NCI-H1105 (cell line): ENCODE measurements around the gene NSUN4.
"Not testable (repeated sequence)": the region's sequence is repeated elsewhere in the genome, so short reads cannot be mapped to it uniquely, and the experiment has no call there.

Experiments used
- DNase-seq: peaks from one replicate; lab custom pipeline; 2025; lab: John Stamatoyannopoulos, UW

The NSUN4 gene

GRCh38 chr1:46340404-46341221 lies at the start of gene NSUN4:
TSS of gene NSUN4 (plus strand) at chr1:46340807. CDS start at chr1:46340827, 20 bp downstream.
- DNase-seq: peak; percentile 93

GRCh38 chr1:46295306-46295705 lies 45.3 kb upstream of the NSUN4 start:
- no peak for DNase-seq

GRCh38 chr1:46298387-46298786 lies 42.2 kb upstream of the NSUN4 start:
- DNase-seq: no peak

GRCh38 chr1:46300673-46301405 lies 39.8 kb upstream of the NSUN4 start:
- DNase-seq: no peak

- DNase-seq: no peak
Observed at GRCh38 chr1:46301406-46301807, 39.2 kb upstream of the NSUN4 start.

- peak; percentile 17 for DNase-seq
Observed at GRCh38 chr1:46301808-46302640, 38.6 kb upstream of the NSUN4 start.

GRCh38 chr1:46302641-46303037 lies 38.0 kb upstream of the NSUN4 start:
- DNase-seq: no peak

- DNase-seq: peak; percentile 92
Observed at GRCh38 chr1:46303038-46303871, 37.4 kb upstream of the NSUN4 start, which contains the start of the genes LRRC41 and UQCRH. TSS of gene LRRC41 (minus strand) at chr1:46303616. CDS start at chr1:46303322, 294 bp downstream. TSS of gene UQCRH (plus strand) at chr1:46303698. CDS start at chr1:46303767, 69 bp downstream.

- no peak for DNase-seq
Observed at GRCh38 chr1:46303872-46304326, 36.7 kb upstream of the NSUN4 start.

- no peak for DNase-seq
Observed at GRCh38 chr1:46306159-46306530, 34.5 kb upstream of the NSUN4 start.

GRCh38 chr1:46309401-46310159 lies 31.0 kb upstream of the NSUN4 start:
- DNase-seq: no peak

- DNase-seq: no peak
Observed at GRCh38 chr1:46310321-46310720, 30.3 kb upstream of the NSUN4 start.

- no peak for DNase-seq
Observed at GRCh38 chr1:46315669-46316403, 24.8 kb upstream of the NSUN4 start.

GRCh38 chr1:46317323-46317722 lies 23.3 kb upstream of the NSUN4 start:
- DNase-seq: no peak

GRCh38 chr1:46319301-46319700 lies 21.3 kb upstream of the NSUN4 start:
- DNase-seq: not testable (repeated sequence)

GRCh38 chr1:46319960-46320914 lies 20.4 kb upstream of the NSUN4 start:
- not testable (repeated sequence) for DNase-seq

- DNase-seq: not testable (repeated sequence)
Observed at GRCh38 chr1:46322191-46322590, 18.4 kb upstream of the NSUN4 start.

GRCh38 chr1:46325285-46326076 lies 15.1 kb upstream of the NSUN4 start:
- DNase-seq: not testable (repeated sequence)
